ENCODE results near the gene MIPOL1. TPM values are rescaled to one million over a fixed set of nuclear protein-coding genes. Genes with fewer than 3 reads are reported as not detected.

Gene MIPOL1
- total and polyA plus RNA-seq, 2 of the 13 experiments (the other 11 are each of a cell fraction or from before 2014, with no cell fraction given) = 8.6 to 34.2 TPM

DNA sequence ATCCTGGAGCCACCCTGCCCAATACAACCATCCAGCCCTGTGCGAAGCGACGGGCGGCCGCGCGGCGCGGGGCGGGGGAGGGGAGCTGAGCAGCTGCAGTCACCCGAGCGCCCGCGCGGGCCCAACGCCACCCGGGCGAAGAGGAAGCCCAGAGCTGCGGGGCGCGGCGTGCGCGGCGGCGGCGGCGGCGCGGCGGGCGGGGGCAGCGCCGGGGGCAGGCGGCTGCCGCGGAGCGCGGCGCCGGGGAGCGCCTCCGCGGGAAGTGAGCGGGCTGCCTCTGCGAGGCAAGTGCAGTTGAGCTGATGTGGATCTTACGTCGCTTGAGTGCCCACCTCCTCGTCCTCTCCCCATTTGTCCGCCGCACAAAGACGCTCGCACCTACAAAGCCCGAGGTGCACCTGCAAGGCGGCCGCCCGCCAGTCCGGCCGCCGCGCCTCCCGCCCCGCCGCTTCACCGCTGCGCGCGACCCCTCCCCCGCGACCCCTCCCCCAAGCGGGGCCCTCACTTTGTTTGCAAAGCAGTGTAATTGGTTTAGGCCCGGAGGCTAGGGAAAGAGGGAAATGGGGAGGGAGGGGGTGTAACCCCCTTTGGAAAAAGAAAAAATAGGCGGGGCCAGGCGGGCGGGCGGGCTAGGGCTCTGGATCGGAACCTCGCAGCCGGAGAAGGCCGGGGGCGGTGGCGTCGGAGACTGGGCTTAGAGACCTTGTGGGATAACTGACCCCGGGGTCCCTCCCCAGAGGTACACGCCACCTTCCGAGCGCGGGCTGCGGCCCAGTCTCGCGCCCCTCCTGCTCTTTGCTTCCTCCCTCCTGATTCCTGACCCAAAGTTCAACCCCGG is 397.5 kb downstream of the MIPOL1 start, which contains the start of the genes FOXA1 and TTC6 (continued):
- TF ChIP-seq, protein P1, sequence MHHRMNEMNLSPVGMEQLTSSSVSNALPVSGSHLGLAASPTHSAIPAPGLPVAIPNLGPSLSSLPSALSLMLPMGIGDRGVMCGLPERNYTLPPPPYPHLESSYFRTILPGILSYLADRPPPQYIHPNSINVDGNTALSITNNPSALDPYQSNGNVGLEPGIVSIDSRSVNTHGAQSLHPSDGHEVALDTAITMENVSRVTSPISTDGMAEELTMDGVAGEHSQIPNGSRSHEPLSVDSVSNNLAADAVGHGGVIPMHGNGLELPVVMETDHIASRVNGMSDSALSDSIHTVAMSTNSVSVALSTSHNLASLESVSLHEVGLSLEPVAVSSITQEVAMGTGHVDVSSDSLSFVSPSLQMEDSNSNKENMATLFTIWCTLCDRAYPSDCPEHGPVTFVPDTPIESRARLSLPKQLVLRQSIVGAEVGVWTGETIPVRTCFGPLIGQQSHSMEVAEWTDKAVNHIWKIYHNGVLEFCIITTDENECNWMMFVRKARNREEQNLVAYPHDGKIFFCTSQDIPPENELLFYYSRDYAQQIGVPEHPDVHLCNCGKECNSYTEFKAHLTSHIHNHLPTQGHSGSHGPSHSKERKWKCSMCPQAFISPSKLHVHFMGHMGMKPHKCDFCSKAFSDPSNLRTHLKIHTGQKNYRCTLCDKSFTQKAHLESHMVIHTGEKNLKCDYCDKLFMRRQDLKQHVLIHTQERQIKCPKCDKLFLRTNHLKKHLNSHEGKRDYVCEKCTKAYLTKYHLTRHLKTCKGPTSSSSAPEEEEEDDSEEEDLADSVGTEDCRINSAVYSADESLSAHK (CRISPR knock-in tag; IDR thresholded peaks at IDR 0.05; ENCODE audit: borderline replicate concordance) = no peak; the same call in 1 of the 2 replicates
- TF ChIP-seq ZNF124 (CRISPR knock-in tag; IDR thresholded peaks at IDR 0.05) (peak; percentile 77; the same call in 1 of the 2 replicates), KMT2A (CRISPR knock-in tag; IDR thresholded peaks at IDR 0.05) (peak; percentile 73), PRPF4 (IDR thresholded peaks at IDR 0.05; ENCODE audit: low read depth, low read length, poor library complexity, severe bottlenecking) (peak; percentile 92), ZNF337 (CRISPR knock-in tag; IDR thresholded peaks at IDR 0.05; ENCODE audit: borderline replicate concordance, low read depth) (no peak), ZNF180 (CRISPR knock-in tag; IDR thresholded peaks at IDR 0.05; ENCODE audit: borderline replicate concordance, low read depth) (no peak), ZNF383 (CRISPR knock-in tag; IDR thresholded peaks at IDR 0.05; ENCODE audit: borderline replicate concordance) (no peak), RELA (CRISPR knock-in tag; IDR thresholded peaks at IDR 0.05) (peak; percentile 31; the same call in 1 of the 2 replicates), EHMT2 (IDR thresholded peaks at IDR 0.05; ENCODE audit: borderline replicate concordance, low read depth, low read length) (no peak; the same call in 1 of the 2 replicates), SIN3B (IDR thresholded peaks at IDR 0.05; ENCODE audit: low read length) (no peak), HMG20A (CRISPR knock-in tag; IDR thresholded peaks at IDR 0.05; ENCODE audit: borderline replicate concordance) (no peak), ZBTB20 (CRISPR knock-in tag; IDR thresholded peaks at IDR 0.05; ENCODE audit: borderline replicate concordance, low read depth) (no peak; the same call in 1 of the 2 replicates), NFYB (CRISPR knock-in tag; IDR thresholded peaks at IDR 0.05) (peak; percentile 63), RNF2 (conservative IDR thresholded peaks at IDR 0.05; ENCODE audit: low read depth) (no peak)
- TF ChIP-seq, protein P2, sequence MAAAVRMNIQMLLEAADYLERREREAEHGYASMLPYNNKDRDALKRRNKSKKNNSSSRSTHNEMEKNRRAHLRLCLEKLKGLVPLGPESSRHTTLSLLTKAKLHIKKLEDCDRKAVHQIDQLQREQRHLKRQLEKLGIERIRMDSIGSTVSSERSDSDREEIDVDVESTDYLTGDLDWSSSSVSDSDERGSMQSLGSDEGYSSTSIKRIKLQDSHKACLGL (CRISPR knock-in tag; IDR thresholded peaks at IDR 0.05) = no peak
- TF ChIP-seq, protein P3, sequence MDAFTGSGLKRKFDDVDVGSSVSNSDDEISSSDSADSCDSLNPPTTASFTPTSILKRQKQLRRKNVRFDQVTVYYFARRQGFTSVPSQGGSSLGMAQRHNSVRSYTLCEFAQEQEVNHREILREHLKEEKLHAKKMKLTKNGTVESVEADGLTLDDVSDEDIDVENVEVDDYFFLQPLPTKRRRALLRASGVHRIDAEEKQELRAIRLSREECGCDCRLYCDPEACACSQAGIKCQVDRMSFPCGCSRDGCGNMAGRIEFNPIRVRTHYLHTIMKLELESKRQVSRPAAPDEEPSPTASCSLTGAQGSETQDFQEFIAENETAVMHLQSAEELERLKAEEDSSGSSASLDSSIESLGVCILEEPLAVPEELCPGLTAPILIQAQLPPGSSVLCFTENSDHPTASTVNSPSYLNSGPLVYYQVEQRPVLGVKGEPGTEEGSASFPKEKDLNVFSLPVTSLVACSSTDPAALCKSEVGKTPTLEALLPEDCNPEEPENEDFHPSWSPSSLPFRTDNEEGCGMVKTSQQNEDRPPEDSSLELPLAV (CRISPR knock-in tag; conservative IDR thresholded peaks at IDR 0.05; ENCODE audit: low read depth) = no peak
- TF ChIP-seq, protein P4, sequence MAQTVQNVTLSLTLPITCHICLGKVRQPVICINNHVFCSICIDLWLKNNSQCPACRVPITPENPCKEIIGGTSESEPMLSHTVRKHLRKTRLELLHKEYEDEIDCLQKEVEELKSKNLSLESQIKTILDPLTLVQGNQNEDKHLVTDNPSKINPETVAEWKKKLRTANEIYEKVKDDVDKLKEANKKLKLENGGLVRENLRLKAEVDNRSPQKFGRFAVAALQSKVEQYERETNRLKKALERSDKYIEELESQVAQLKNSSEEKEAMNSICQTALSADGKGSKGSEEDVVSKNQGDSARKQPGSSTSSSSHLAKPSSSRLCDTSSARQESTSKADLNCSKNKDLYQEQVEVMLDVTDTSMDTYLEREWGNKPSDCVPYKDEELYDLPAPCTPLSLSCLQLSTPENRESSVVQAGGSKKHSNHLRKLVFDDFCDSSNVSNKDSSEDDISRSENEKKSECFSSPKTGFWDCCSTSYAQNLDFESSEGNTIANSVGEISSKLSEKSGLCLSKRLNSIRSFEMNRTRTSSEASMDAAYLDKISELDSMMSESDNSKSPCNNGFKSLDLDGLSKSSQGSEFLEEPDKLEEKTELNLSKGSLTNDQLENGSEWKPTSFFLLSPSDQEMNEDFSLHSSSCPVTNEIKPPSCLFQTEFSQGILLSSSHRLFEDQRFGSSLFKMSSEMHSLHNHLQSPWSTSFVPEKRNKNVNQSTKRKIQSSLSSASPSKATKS (CRISPR knock-in tag; IDR thresholded peaks at IDR 0.05) = no peak
- TF ChIP-seq, protein P5, sequence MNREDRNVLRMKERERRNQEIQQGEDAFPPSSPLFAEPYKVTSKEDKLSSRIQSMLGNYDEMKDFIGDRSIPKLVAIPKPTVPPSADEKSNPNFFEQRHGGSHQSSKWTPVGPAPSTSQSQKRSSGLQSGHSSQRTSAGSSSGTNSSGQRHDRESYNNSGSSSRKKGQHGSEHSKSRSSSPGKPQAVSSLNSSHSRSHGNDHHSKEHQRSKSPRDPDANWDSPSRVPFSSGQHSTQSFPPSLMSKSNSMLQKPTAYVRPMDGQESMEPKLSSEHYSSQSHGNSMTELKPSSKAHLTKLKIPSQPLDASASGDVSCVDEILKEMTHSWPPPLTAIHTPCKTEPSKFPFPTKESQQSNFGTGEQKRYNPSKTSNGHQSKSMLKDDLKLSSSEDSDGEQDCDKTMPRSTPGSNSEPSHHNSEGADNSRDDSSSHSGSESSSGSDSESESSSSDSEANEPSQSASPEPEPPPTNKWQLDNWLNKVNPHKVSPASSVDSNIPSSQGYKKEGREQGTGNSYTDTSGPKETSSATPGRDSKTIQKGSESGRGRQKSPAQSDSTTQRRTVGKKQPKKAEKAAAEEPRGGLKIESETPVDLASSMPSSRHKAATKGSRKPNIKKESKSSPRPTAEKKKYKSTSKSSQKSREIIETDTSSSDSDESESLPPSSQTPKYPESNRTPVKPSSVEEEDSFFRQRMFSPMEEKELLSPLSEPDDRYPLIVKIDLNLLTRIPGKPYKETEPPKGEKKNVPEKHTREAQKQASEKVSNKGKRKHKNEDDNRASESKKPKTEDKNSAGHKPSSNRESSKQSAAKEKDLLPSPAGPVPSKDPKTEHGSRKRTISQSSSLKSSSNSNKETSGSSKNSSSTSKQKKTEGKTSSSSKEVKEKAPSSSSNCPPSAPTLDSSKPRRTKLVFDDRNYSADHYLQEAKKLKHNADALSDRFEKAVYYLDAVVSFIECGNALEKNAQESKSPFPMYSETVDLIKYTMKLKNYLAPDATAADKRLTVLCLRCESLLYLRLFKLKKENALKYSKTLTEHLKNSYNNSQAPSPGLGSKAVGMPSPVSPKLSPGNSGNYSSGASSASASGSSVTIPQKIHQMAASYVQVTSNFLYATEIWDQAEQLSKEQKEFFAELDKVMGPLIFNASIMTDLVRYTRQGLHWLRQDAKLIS (CRISPR knock-in tag; IDR thresholded peaks at IDR 0.05) = 0 out of 2 replicates have a peak, but pooled peaks have one; percentile 13
